T47D (cell line): Measurements from ENCODE around the gene NPHP3.
"Not testable (repeated sequence)": the region's sequence is repeated elsewhere in the genome, so short reads cannot be mapped to it uniquely, and the experiment has no call there.

Experiments
- DNase-seq, 2 experiments: peaks; one replicate each; pipeline versions ENCODE4 v3.0.0 to v3.0.0-alpha.2; 2011 to 2012; ENCODE audit warnings: low read depth in 1 of 2, low spot score in 1 of 2
- JUND ChIP-seq: IDR thresholded peaks from 2 replicates; pipeline ENCODE4 v1.6.1; 2012; ENCODE audit warnings: low read depth
- in situ Hi-C: cut with HindIII; loops from 2 replicates; pipeline ENCODE4 v1.10.0; 2016; ENCODE audit warnings: low sequenced_read_pairs, low pct_unique_long_range_greater_than_20kb

NPHP3 gene

GRCh38 chr3:132722165-132723023 lies at the start of gene NPHP3:
Gene NPHP3, minus strand, starts transcription at chr3:132722409. Its CDS starts 54 bp downstream, at chr3:132722355.
- in situ Hi-C loops = no loop called here
- TF ChIP-seq JUND = no peak
- DNase-seq = peak; percentile 87 to 96

GRCh38 chr3:132758740-132759139 lies 36.5 kb upstream of the NPHP3 start:
- no peak for TF ChIP-seq JUND
- in situ Hi-C loops = no loop called here
- no peak for DNase-seq

GRCh38 chr3:132756108-132756650 lies 34.0 kb upstream of the NPHP3 start:
- DNase-seq = no peak
- in situ Hi-C loops = no loop called here
- TF ChIP-seq JUND = no peak

- in situ Hi-C loops = no loop called here
- DNase-seq = no peak
- no peak for TF ChIP-seq JUND
Observed at GRCh38 chr3:132753946-132754345, 31.7 kb upstream of the NPHP3 start.

- DNase-seq = no peak
- in situ Hi-C loops = no loop called here
- TF ChIP-seq JUND = no peak
Observed at GRCh38 chr3:132749786-132750185, 27.6 kb upstream of the NPHP3 start.

GRCh38 chr3:132746720-132747119 lies 24.5 kb upstream of the NPHP3 start:
- in situ Hi-C loops = not testable (repeated sequence)

GRCh38 chr3:132738314-132738713 lies 16.1 kb upstream of the NPHP3 start:
- DNase-seq = no peak
- no peak for TF ChIP-seq JUND
- in situ Hi-C loops = no loop called here

More at GRCh38 chr3:132746720-132747119, 24.5 kb upstream of the NPHP3 start:
- not testable (repeated sequence) for DNase-seq

- in situ Hi-C loops = no loop called here
- DNase-seq = no peak
- TF ChIP-seq JUND = no peak
Observed at GRCh38 chr3:132735589-132735988, 13.4 kb upstream of the NPHP3 start.

GRCh38 chr3:132730891-132731580 lies 8.8 kb upstream of the NPHP3 start:
- in situ Hi-C loops = no loop called here
- peak; percentile 30 to 82 for DNase-seq
- no peak for TF ChIP-seq JUND

- DNase-seq = peak; percentile 23 to 73
- in situ Hi-C loops = no loop called here
- TF ChIP-seq JUND = no peak
Observed at GRCh38 chr3:132726341-132726823, 4.2 kb upstream of the NPHP3 start.

- peak in 1 of 2 experiments; percentile 15 for DNase-seq
- no peak for TF ChIP-seq JUND
- in situ Hi-C loops = no loop called here
Observed at GRCh38 chr3:132723024-132723950, 1.1 kb upstream of the NPHP3 start.
